NOMO-1 treated with dmso at 0.1 percent for 144 hours (cell line): ENCODE data around the gene CPT1C.

ENCODE experiments used
- DNase-seq: peaks from one replicate; lab custom pipeline; 2025; ENCODE audit not compliant: unreplicated experiment; lab: John Stamatoyannopoulos, UW

The CPT1C gene

GRCh38 chr19:49755956-49756355 is 65.0 kb downstream of the CPT1C start:
- no peak for DNase-seq

GRCh38 chr19:49758292-49758691 is 67.4 kb downstream of the CPT1C start:
- no peak for DNase-seq

- no peak for DNase-seq
Observed at GRCh38 chr19:49761249-49761624, 70.3 kb downstream of the CPT1C start.

GRCh38 chr19:49761625-49762311 is 70.9 kb downstream of the CPT1C start:
- peak; percentile 66 for DNase-seq

- DNase-seq: no peak
Observed at GRCh38 chr19:49763230-49763629, 72.3 kb downstream of the CPT1C start, which contains the start of gene TSKS. TSS of gene TSKS (minus strand) at chr19:49763306. CDS start at chr19:49763247, 59 bp downstream.
